Fibroblast of skin of left biceps (primary cell): ENCODE data around the gene ALMS1.
"Not testable (repeated sequence)": the region's sequence is repeated elsewhere in the genome, so short reads cannot be mapped to it uniquely, and the experiment has no call there.

ENCODE experiments used
- DNase-seq, 2 experiments: peaks; one replicate each; pipeline ENCODE4 v3.0.0-alpha.2; 2013; ENCODE audit warnings: low read depth in 2 of 2

The ALMS1 gene

DNA sequence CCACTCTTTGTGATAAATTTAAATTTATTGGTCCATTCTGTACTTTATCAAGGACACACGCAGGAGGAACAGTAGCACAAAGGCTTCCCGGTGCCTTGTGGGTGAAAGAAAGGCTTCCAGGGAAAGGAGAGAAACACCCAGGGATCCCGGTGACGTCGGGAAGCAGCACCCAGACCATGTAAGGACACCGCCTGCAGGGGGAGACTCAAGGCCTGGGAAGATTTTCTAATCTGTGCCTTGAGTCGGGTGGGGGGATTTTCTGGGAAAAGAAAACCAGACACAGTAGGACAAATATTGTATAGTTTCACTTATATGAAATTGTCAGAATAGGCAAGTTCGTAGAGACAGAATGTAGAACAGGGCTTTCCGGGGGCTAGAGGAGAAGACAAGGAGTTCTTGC lies 239.0 kb downstream of the ALMS1 start:
- DNase-seq = not testable (repeated sequence)

DNA sequence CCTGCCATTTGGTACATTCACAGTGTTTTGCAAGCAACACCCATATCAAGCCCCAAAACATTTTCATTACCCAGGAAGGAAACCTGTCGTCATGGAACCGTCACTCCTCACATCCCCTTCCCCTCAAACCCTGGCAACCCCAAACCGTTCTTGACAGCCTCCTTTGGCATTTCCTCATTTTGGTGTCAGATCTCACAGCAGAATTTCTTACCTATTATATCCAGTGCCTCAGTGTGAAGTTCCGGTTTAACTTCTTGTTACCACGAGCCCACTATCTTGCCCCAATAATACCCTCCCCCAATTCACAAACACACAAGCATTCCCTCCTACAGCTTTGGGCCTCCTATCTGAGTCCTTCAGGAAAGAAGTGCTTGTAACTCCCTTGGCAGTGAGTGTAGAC lies 240.6 kb downstream of the ALMS1 start:
- DNase-seq = not testable (repeated sequence)

DNA sequence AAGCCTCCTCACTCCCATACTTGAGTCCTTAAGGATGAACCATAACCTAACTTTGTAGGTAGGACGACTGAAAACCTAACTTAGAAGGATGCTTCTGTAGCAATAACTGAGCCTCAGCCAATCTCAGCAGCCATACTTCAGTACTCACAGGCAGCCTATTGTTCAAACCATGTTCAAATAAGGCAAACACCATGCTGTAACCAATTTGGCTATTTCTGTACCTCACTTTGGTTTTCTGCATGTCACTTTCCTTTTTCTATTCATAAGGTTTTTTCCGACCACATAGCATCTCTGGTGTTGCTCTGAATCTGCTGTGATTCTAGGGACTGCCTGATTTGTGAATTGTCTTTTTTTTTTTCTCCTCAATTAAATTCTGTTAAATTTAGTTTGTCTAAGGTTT lies 242.9 kb downstream of the ALMS1 start:
- not testable (repeated sequence) for DNase-seq

DNA sequence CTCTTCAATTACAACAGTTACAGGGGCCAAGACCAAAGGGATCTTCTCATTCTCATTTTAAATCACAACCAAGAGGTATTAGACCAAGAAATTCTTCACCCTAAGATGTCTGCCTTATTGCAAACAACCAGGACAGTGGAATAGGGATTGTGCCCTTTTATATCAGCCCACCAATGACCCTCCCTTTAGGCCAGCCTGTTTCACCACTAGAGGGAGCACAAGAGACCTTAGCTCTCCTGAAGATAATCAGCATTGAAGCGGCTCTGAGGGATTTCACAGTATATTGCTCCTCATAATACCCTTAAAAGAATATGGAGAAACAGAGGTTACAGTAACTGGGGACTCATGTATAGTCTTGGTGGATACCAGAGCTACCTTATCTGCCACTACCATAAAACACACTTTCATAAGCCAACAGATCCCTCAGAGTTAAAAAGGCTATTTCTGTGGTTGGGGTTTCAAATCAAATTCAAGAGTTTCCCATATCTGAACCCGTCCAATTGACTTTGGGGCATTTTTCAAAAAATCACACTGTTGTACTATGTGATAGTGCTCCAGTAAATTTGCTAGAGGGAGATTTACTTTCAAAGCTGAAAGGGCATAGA lies 245.1 kb downstream of the ALMS1 start:
- not testable (repeated sequence) for DNase-seq

DNA sequence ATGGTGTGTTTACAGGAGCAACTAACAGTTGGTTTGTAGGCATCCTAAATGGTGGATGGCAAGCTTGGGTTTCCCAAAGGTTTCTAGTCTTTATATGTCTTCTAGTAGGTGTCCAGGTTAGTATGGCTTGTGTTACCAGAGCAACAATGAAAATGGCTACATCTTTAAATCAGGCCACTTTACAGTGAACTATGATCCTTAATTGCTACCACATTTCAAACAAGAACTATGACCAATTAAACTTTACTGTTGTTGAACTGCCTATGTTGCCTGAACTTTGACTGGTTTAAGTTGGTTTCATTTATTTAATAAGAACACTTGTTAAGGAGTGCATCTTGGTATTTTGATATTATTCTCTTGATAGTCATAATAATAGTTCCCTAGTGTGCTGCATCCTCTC lies 251.3 kb downstream of the ALMS1 start:
- DNase-seq = not testable (repeated sequence)

DNA sequence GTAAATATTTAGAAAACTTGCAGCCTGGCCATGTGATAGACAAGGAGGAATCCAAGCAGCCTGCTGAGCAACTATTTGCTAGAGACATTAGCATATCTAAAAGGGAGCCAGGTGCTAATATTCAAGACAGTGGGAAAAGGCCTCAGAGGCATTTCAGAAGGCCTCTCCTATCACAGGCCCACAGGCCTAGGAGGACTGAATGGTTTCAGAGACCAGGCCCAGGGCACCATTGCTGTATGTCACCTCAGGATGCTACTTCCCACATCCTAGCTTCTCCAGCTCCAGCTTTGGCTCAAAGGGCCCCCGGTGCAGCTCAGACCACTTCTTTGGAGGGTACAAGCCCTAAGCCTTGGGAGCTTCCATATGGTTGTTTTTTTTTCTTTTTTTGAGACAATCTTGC lies 252.8 kb downstream of the ALMS1 start:
- no peak for DNase-seq

DNA sequence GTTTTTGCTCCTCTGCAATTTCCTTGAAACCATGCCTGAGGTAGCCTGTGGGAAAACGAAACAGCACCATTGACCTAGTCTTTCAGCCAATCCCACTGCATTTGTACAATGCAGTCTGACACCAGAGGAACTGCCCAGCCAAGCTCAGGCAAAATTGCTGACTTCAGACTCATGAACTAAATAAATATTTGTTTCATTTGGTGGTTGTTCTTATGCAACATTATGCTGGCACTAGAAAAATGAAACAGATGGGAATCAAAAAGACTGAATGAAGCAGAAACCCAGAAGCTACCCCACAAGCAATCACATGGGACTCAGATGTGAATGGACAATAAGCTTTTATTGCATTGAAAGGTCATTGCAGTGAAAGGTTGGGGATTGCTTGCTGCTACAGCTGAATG lies 254.9 kb downstream of the ALMS1 start:
- DNase-seq = no peak

DNA sequence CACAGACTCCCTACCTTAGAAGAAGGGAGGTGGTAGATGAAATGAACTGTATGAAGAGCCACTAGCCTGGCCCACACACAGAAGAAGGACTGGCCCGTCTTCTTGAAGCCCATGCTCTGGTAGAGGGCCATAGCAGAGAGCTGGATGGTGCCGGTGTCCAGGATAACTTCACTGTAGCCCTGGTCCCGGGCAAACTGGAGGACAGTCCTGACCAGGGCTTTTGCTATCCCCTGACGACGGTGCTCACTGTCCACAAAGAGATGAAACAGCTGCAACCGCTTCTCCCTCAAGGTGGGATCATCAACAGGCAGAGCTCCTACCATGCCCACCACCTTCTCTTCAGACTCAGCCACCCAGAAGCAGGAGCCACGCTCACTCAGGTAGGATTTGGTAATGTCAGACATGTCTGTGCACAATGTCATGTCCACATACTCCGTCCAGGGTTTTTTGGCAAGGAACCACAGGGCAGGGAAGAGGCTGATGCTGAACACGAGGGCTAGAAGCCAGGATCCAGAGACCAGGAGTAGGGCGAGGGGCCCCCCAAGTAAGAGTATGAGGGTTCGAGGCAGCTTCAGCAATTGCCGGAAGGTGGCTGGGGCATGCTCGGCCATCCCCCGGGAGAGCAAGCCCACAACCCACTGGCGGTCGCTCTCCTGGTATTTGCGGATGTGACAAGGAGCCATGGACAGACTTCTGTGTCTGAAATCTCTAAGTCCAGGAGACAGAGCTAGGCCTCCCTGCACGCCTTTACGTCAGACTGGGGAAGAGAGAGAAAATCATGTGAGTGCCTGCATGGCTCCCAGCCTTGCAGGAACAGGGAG lies 255.5 kb downstream of the ALMS1 start:
- no peak for DNase-seq

DNA sequence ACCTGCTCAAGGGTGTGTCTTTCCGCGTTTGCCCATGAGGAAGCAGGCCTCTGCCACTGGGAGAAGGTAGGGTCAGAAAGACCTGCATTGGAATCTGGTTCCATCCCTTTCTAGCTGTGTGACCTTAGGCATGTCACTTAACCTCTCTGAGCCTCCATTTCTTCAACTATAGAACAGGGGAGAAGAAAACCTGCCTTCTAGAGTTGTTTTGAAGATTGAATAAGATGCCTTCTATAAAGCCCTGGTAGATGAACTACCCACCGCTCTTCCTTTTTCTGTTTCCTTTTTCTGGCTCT lies 256.1 kb downstream of the ALMS1 start:
- no peak for DNase-seq

DNA sequence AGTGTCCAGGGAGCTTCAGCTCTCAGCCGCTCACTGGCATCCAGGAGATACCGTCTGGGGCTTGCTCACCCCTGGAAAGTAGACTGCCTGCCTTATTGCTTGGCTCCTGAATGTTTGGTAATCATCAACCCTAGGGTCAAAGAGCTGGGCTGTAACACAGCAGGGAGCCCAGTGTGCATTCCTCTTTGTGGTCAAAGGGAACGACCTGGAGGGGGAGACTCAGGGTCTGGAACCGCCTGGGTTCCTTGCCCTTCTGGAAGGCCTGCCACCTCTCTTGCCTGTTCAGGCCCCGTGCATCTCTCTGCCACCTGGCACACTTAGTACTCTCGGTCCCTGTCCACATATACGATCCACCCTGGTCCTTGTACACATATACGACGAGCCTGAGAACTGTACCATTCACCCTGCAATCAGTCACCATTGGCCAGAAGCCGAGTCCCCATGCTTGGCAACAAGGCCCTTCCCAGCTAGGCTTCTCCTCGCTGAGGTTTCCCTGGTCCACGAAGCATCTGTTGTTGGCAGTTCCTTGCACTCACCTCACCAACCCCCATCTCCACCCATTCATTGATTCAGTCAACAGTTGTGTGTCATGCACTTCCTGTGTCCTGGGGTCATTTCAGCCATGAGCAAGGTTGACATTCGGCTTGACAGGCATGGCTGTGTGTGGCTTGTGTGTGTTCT lies 256.8 kb downstream of the ALMS1 start, which contains the start of gene NAT8:
NAT8 (minus strand) TSS at position 85 of the 681 bp plus-strand sequence. CDS start 794 bp downstream, outside the sequence.
- no peak for DNase-seq

DNA sequence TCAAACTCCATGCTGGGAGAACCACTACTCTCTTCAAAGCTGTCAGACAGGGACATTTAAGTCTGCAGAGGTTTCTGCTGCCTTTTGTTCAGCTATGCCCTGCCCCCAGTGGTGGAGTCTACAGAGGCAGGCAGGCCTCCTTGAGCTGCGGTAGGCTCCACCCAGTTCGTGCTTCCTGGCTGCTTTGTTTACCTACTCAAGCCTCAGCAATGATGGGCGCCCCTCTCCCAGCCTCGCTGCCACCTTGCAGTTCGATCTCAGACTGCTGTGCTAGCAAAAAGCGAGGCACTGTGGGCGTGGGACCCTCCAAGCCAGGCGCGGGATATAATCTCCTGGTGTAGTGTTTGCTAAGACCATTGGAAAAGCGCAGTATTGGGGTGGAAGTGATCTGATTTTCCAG lies 262.1 kb downstream of the ALMS1 start:
- DNase-seq = not testable (repeated sequence)

DNA sequence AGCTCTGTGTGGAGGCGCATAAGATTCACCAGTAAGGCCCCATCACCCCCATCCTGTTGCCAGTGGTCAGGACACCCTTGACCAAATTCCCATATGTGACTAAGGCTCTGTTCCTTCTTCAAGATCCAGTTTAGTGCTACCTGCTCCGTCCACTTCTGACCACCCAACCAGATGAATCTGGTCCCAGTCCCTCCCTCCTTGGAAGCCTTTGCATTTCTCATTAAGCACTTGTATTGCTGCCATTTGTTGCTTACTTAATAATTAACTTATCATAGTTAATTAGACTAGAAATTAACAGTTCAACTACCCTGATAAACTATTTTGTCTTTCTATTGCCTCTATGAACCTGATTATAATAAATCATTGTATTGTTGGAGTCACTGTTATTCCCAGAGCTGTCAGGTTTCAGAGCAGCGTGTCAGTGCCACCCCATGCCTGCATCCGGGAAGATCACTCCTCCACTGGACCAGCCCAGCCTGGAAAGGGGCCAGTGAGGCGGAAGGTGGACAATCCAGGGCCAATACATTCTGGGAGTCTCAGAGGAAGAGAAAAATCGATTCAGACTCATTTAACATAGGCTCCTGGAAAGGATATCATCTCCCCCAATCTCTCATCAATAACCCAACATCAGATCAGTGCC lies 266.1 kb downstream of the ALMS1 start:
- DNase-seq = no peak

DNA sequence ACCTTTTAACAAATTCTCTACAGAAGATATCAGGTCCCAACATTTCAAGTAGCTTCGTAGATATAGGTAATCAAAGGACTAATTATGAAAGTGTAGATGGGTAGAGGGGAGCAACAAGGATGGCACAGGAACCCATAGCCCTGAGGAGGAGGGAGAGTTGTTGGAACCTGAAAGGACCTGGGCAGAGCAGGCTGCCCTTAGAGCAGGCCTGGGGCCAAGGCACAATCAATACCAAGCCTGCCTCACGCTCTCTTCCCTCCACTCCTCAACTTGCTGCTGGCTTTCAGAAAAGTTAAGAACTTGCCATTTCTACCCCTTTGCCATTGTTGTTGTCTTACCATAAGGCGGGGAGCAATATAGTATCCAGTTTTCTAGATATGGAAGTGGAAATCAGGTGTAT lies 266.7 kb downstream of the ALMS1 start:
- DNase-seq = no peak

DNA sequence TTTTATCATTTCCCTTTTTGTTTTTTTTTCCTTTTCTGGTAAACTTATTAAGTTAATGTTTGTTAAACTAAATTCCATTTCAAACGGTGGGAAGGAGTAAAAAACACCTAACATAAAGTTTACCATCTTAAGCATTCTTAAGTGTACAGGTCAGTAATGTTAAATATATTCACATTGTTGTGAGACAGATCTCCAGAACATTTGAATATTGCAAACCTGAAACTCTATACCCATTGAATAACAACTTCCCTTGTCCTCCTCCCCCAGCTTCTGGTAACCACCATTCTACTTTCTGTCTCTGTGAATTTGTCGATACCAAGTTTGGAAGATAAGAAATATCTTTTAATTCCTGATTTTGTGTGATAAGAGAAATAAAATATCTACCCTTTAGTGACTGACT lies 268.5 kb downstream of the ALMS1 start:
- no peak for DNase-seq
